ENCODE measurements around the gene COL4A6.
A peak's percentile ranks its signal among the peaks of the same experiment; 100 is the strongest.

Gene COL4A6

GRCh38 chrX:108134724-108135123 is 303.5 kb downstream of the COL4A6 start:
- no peak overlapping the region for H3K4me2 ChIP-seq (ENCODE audit: low read depth, low read length)
- no peak overlapping the region for H3K27ac ChIP-seq (ENCODE audit: low read length)
- no peak overlapping the region for H3K4me3 ChIP-seq (ENCODE audit: low read length)
- no peak overlapping the region for H2AFZ ChIP-seq (ENCODE audit: low read length)
- TF ChIP-seq EZH2phosphoT487 (IDR thresholded peaks at IDR 0.05; ENCODE audit: low read length), result no peak
- peak; percentile 16 for TF ChIP-seq CTCF (IDR thresholded peaks at IDR 0.05; ENCODE audit: low read length)
- TF ChIP-seq EZH2 (optimal IDR thresholded peaks at IDR 0.05; ENCODE audit: low read depth, low read length), result no peak
- H3K79me2 ChIP-seq (ENCODE audit: low read length), result no peaks in the 10 kb centered on the region
- no peak overlapping the region for H3K9ac ChIP-seq (ENCODE audit: low read length)
- DNase-seq, result no peak
- H3F3A ChIP-seq (ENCODE audit: insufficient read depth, low read length), result no peaks in the 10 kb centered on the region
- no peaks in the 10 kb centered on the region for H3K27me3 ChIP-seq (replicated peaks; ENCODE audit: insufficient read depth, low read length)
- no peaks in the 10 kb centered on the region for H3K36me3 ChIP-seq (replicated peaks; ENCODE audit: insufficient read depth, low read length)
- H3K9me2 ChIP-seq (replicated peaks; ENCODE audit: insufficient read depth, low read length), result no peaks in the 10 kb centered on the region
- no peaks in the 10 kb centered on the region for H3K4me1 ChIP-seq (ENCODE audit: low read length)
- no peaks in the 10 kb centered on the region for H3K9me3 ChIP-seq (replicated peaks; ENCODE audit: insufficient read depth, low read length)
- H4K20me1 ChIP-seq (ENCODE audit: insufficient read depth, low read length), result no peaks in the 10 kb centered on the region

- H3K4me1 ChIP-seq (ENCODE audit: low read length), result no peaks in the 10 kb centered on the region
- H3K27me3 ChIP-seq (replicated peaks; ENCODE audit: insufficient read depth, low read length), result no peaks in the 10 kb centered on the region
- no peaks in the 10 kb centered on the region for H3K36me3 ChIP-seq (replicated peaks; ENCODE audit: insufficient read depth, low read length)
- H2AFZ ChIP-seq (ENCODE audit: low read length), result no peak overlapping the region
- no peaks in the 10 kb centered on the region for H3F3A ChIP-seq (ENCODE audit: insufficient read depth, low read length)
- H3K9me3 ChIP-seq (replicated peaks; ENCODE audit: insufficient read depth, low read length), result no peaks in the 10 kb centered on the region
- no peak overlapping the region for H3K27ac ChIP-seq (ENCODE audit: low read length)
- H3K9me2 ChIP-seq (replicated peaks; ENCODE audit: insufficient read depth, low read length), result no peaks in the 10 kb centered on the region
- H3K79me2 ChIP-seq (ENCODE audit: low read length), result no peaks in the 10 kb centered on the region
- DNase-seq, result no peak
- H3K4me2 ChIP-seq (ENCODE audit: low read depth, low read length), result no peak overlapping the region
- TF ChIP-seq CTCF (IDR thresholded peaks at IDR 0.05; ENCODE audit: low read length), result no peak
- TF ChIP-seq EZH2 (optimal IDR thresholded peaks at IDR 0.05; ENCODE audit: low read depth, low read length), result no peak
- no peak for TF ChIP-seq EZH2phosphoT487 (IDR thresholded peaks at IDR 0.05; ENCODE audit: low read length)
- H3K9ac ChIP-seq (ENCODE audit: low read length), result no peak overlapping the region
- no peak overlapping the region for H3K4me3 ChIP-seq (ENCODE audit: low read length)
- no peaks in the 10 kb centered on the region for H4K20me1 ChIP-seq (ENCODE audit: insufficient read depth, low read length)
These were observed 305.3 kb downstream of the COL4A6 start for GRCh38 chrX:108132876-108133275.

GRCh38 chrX:108132034-108132433 is 306.2 kb downstream of the COL4A6 start:
- Histone ChIP-seq H3F3A (ENCODE audit: insufficient read depth, low read length) (no peaks in the 10 kb centered on the region), H3K27ac (ENCODE audit: low read length) (no peak overlapping the region), H4K20me1 (ENCODE audit: insufficient read depth, low read length) (no peaks in the 10 kb centered on the region), H3K36me3 (replicated peaks; ENCODE audit: insufficient read depth, low read length) (no peaks in the 10 kb centered on the region), H3K9me3 (replicated peaks; ENCODE audit: insufficient read depth, low read length) (no peaks in the 10 kb centered on the region), H3K4me1 (ENCODE audit: low read length) (no peaks in the 10 kb centered on the region), H3K79me2 (ENCODE audit: low read length) (no peaks in the 10 kb centered on the region), H3K9me2 (replicated peaks; ENCODE audit: insufficient read depth, low read length) (no peaks in the 10 kb centered on the region), H3K4me3 (ENCODE audit: low read length) (no peak overlapping the region), H3K27me3 (replicated peaks; ENCODE audit: insufficient read depth, low read length) (no peaks in the 10 kb centered on the region), H2AFZ (ENCODE audit: low read length) (no peak overlapping the region), H3K9ac (ENCODE audit: low read length) (no peak overlapping the region), H3K4me2 (ENCODE audit: low read depth, low read length) (no peak overlapping the region)
- DNase-seq, result no peak
- TF ChIP-seq CTCF (IDR thresholded peaks at IDR 0.05; ENCODE audit: low read length), result no peak
- no peak for TF ChIP-seq EZH2 (optimal IDR thresholded peaks at IDR 0.05; ENCODE audit: low read depth, low read length)
- no peak for TF ChIP-seq EZH2phosphoT487 (IDR thresholded peaks at IDR 0.05; ENCODE audit: low read length)
